HuH-7 (cell line): Measurements from ENCODE around the gene MTMR6.
A peak's percentile ranks its signal among the peaks of the same experiment; 100 is the strongest.

ENCODE experiments used
- DNase-seq: peaks from one replicate; pipeline ENCODE4 v3.0.0; 2011; ENCODE audit warnings: low spot score

MTMR6 gene

GRCh38 chr13:25276748-25277147 is 10.5 kb downstream of the MTMR6 start:
- DNase-seq = no peak

GRCh38 chr13:25268561-25268960 is 18.7 kb downstream of the MTMR6 start:
- DNase-seq = no peak

- no peak for DNase-seq
These were observed 19.6 kb downstream of the MTMR6 start for GRCh38 chr13:25267715-25268114.

- no peak for DNase-seq
These were observed 20.6 kb downstream of the MTMR6 start for GRCh38 chr13:25266706-25267105.

GRCh38 chr13:25262261-25262660 is 25.0 kb downstream of the MTMR6 start:
- DNase-seq = no peak

GRCh38 chr13:25253702-25254101 is 33.6 kb downstream of the MTMR6 start:
- DNase-seq = no peak

GRCh38 chr13:25252752-25253151 is 34.5 kb downstream of the MTMR6 start:
- DNase-seq = no peak

- DNase-seq = no peak
These were observed 35.1 kb downstream of the MTMR6 start for GRCh38 chr13:25252225-25252624.

- peak; percentile 6 for DNase-seq
These were observed 38.2 kb downstream of the MTMR6 start for GRCh38 chr13:25249001-25249543.

GRCh38 chr13:25248071-25248470 is 39.2 kb downstream of the MTMR6 start:
- DNase-seq = no peak

- DNase-seq = no peak
These were observed 39.9 kb downstream of the MTMR6 start for GRCh38 chr13:25247360-25247759.

GRCh38 chr13:25244123-25244522 is 43.2 kb downstream of the MTMR6 start:
- no peak for DNase-seq

- DNase-seq = no peak
These were observed 44.3 kb downstream of the MTMR6 start for GRCh38 chr13:25242956-25243355.

GRCh38 chr13:25241007-25241406 is 46.3 kb downstream of the MTMR6 start:
- no peak for DNase-seq

GRCh38 chr13:25237083-25237482 is 50.2 kb downstream of the MTMR6 start:
- DNase-seq = no peak

- no peak for DNase-seq
These were observed 53.4 kb downstream of the MTMR6 start for GRCh38 chr13:25233861-25234260.

- DNase-seq = peak; percentile 24
These were observed 54.3 kb downstream of the MTMR6 start for GRCh38 chr13:25232937-25233515.

- no peak for DNase-seq
These were observed 55.8 kb downstream of the MTMR6 start for GRCh38 chr13:25231517-25231916.

- no peak for DNase-seq
These were observed 59.6 kb downstream of the MTMR6 start for GRCh38 chr13:25227690-25228089.

- no peak for DNase-seq
These were observed 61.3 kb downstream of the MTMR6 start for GRCh38 chr13:25225970-25226369.

GRCh38 chr13:25224151-25224550 is 63.1 kb downstream of the MTMR6 start:
- DNase-seq = no peak

- DNase-seq = no peak
These were observed 64.5 kb downstream of the MTMR6 start for GRCh38 chr13:25222740-25223139.

GRCh38 chr13:25218019-25218418 is 69.3 kb downstream of the MTMR6 start:
- no peak for DNase-seq
